ENCODE data around the gene SNIP1. TPM values are rescaled to one million over a fixed set of nuclear protein-coding genes. Genes with fewer than 3 reads are reported as not detected.
"Not testable (repeated sequence)": the region's sequence is repeated elsewhere in the genome, so short reads cannot be mapped to it uniquely, and the experiment has no call there.

Gene SNIP1
- total RNA-seq, 1 experiment from 2014 or later: 21.0 TPM

- CTCF ChIA-PET: interaction anchor here (1.6 kb wide), 1 partner anchor 23 kb away, joined by 7 read pairs; the partner anchor contains the start of gene MEAF6
- peaks cover 42% of the 10 kb centered on the region for H3K36me3 Mint-ChIP-seq (ENCODE audit: insufficient read depth, unreplicated experiment)
- no peak for DNase-seq
- H3K4me3 Mint-ChIP-seq (ENCODE audit: low read depth, unreplicated experiment): no peak overlapping the region
- no TSS peak for BruUV-seq (replicated peaks)
- H3K27me3 Mint-ChIP-seq (ENCODE audit: unreplicated experiment): no peaks in the 10 kb centered on the region
- H3K4me1 Mint-ChIP-seq (ENCODE audit: low read depth, unreplicated experiment): peaks cover 40% of the 10 kb centered on the region
- intact Hi-C loops (cut with micrococcal nuclease; ENCODE audit: unreplicated experiment): no loop called here
- TF ChIP-seq, protein P1, sequence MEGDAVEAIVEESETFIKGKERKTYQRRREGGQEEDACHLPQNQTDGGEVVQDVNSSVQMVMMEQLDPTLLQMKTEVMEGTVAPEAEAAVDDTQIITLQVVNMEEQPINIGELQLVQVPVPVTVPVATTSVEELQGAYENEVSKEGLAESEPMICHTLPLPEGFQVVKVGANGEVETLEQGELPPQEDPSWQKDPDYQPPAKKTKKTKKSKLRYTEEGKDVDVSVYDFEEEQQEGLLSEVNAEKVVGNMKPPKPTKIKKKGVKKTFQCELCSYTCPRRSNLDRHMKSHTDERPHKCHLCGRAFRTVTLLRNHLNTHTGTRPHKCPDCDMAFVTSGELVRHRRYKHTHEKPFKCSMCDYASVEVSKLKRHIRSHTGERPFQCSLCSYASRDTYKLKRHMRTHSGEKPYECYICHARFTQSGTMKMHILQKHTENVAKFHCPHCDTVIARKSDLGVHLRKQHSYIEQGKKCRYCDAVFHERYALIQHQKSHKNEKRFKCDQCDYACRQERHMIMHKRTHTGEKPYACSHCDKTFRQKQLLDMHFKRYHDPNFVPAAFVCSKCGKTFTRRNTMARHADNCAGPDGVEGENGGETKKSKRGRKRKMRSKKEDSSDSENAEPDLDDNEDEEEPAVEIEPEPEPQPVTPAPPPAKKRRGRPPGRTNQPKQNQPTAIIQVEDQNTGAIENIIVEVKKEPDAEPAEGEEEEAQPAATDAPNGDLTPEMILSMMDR (IDR thresholded peaks at IDR 0.05; ENCODE audit: unreplicated experiment): no peak
- no peak overlapping the region for H3K27ac Mint-ChIP-seq (ENCODE audit: unreplicated experiment)
- no peaks in the 10 kb centered on the region for H3K9me3 Mint-ChIP-seq (ENCODE audit: low read depth, unreplicated experiment)
Observed at GRCh38 chr1:37537378-37537777, 16.7 kb downstream of the SNIP1 start.

GRCh38 chr1:37533317-37534093 lies 20.6 kb downstream of the SNIP1 start:
- no TSS peak for BruUV-seq (replicated peaks)
- no peak for DNase-seq
- Mint-ChIP-seq H3K27ac (ENCODE audit: unreplicated experiment) (peak overlapping the region; percentile 85), H3K27me3 (ENCODE audit: unreplicated experiment) (no peaks in the 10 kb centered on the region), H3K4me1 (ENCODE audit: low read depth, unreplicated experiment) (peaks cover 40% of the 10 kb centered on the region), H3K9me3 (ENCODE audit: low read depth, unreplicated experiment) (no peaks in the 10 kb centered on the region), H3K36me3 (ENCODE audit: insufficient read depth, unreplicated experiment) (peaks cover 29% of the 10 kb centered on the region), H3K4me3 (ENCODE audit: low read depth, unreplicated experiment) (no peak overlapping the region)
- CTCF ChIA-PET: interaction anchor here (1.2 kb wide), 1 partner anchor 21 kb away, joined by 3 read pairs; the partner anchor contains the start of gene SNIP1
- intact Hi-C loops (cut with micrococcal nuclease; ENCODE audit: unreplicated experiment): no loop called here
- TF ChIP-seq, protein P1 (IDR thresholded peaks at IDR 0.05; ENCODE audit: unreplicated experiment): no peak

DNA sequence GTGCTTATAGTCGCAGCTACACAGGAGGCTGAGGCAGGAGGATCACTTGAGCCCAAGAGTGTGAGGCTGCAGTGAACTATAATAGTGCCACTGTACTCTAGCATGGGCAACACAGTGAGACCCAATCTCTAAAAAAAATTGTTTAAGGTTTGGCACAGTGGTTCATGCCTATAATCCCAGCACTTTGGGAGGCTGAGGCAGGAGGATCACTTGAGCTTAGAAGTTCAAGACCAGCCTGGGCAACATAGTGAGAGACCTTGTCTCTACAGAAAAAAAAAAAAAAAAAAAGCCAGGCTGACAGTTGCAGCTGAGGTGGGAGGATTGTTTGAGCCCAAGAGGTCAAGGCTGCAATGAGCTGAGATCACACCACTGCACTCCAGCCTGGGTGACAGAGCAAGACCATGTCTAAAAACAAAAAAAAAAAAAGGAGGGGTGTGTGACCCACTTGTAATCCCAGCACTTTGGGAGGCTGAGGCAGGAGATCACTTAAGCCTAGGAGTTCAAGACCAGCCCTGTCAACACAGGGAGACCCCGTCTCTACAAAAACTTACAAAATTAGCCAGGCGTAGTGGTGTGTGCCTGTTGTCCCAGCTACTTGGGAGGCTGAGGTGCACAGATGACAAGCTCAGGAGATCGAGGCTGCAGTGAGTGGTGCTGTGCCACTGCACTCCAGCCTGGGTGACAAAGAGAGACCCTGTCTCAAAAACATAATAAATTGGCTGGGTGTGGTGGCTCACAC lies 21.5 kb downstream of the SNIP1 start:
- H3K27ac Mint-ChIP-seq (ENCODE audit: unreplicated experiment); DNase-seq; BruUV-seq (replicated peaks); H3K4me3 Mint-ChIP-seq (ENCODE audit: low read depth, unreplicated experiment); intact Hi-C loops (cut with micrococcal nuclease; ENCODE audit: unreplicated experiment); H3K9me3 Mint-ChIP-seq (ENCODE audit: low read depth, unreplicated experiment); H3K27me3 Mint-ChIP-seq (ENCODE audit: unreplicated experiment): not testable (repeated sequence)
- peaks cover 35% of the 10 kb centered on the region for H3K4me1 Mint-ChIP-seq (ENCODE audit: low read depth, unreplicated experiment)
- H3K36me3 Mint-ChIP-seq (ENCODE audit: insufficient read depth, unreplicated experiment): peaks cover 22% of the 10 kb centered on the region
- CTCF ChIA-PET: interaction anchor here (0.6 to 0.7 kb wide), 2 partner anchors 11 to 18 kb away, joined by 3 to 7 read pairs; partner anchors contain the start of gene MEAF6

DNA sequence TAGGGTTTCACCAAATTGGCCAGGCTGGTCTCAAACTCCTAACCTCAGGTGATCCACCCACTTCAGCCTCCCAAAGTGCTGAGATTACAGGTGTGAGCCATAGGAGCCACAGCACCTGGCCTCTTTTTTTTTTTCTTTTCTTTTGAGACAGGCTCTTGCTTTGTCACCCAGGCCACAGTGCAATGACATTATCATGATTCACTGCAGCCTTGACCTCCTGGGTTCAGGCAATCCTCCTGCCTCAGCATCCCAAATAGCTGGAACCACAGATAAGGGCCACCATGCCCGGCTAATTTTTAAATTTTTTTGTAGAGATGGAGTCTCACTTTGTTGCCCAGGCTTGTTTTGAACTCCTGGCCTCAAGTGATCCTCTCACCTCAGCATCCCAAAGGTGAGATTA lies 24.2 kb downstream of the SNIP1 start:
- H3K36me3 Mint-ChIP-seq (ENCODE audit: insufficient read depth, unreplicated experiment); BruUV-seq (replicated peaks); H3K27me3 Mint-ChIP-seq (ENCODE audit: unreplicated experiment); intact Hi-C loops (cut with micrococcal nuclease; ENCODE audit: unreplicated experiment); H3K4me3 Mint-ChIP-seq (ENCODE audit: low read depth, unreplicated experiment); H3K27ac Mint-ChIP-seq (ENCODE audit: unreplicated experiment); H3K9me3 Mint-ChIP-seq (ENCODE audit: low read depth, unreplicated experiment); DNase-seq: not testable (repeated sequence)
- CTCF ChIA-PET: interaction anchor here (0.7 to 1.0 kb wide), 2 partner anchors 15 to 25 kb away, joined by 3 to 4 read pairs; partner anchors contain the start of gene MEAF6
- H3K4me1 Mint-ChIP-seq (ENCODE audit: low read depth, unreplicated experiment): peaks cover 15% of the 10 kb centered on the region

DNA sequence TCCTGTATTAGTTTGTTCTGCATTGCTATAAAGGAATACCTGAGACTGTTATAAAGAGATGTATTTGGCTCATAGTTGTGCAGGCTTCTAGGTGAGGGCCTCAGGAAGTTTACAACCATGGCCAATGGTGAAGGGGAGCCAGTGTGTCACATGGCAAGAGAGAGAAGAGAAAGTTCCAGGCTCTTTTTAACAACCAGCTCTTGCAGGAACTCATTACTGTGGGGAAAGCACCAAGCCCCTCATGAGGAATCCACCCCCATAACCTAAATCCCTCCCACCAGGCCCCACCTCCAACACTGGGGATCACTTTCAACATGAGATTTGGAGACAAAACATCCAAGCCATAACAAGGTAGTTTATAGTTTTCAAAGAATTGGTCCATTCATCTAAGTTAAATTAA lies 34.5 kb downstream of the SNIP1 start:
- intact Hi-C loops (cut with micrococcal nuclease; ENCODE audit: unreplicated experiment): no loop called here
- Mint-ChIP-seq H3K27ac (ENCODE audit: unreplicated experiment) (no peak overlapping the region), H3K4me3 (ENCODE audit: low read depth, unreplicated experiment) (no peak overlapping the region), H3K27me3 (ENCODE audit: unreplicated experiment) (no peaks in the 10 kb centered on the region), H3K9me3 (ENCODE audit: low read depth, unreplicated experiment) (no peaks in the 10 kb centered on the region), H3K4me1 (ENCODE audit: low read depth, unreplicated experiment) (peaks cover 11% of the 10 kb centered on the region), H3K36me3 (ENCODE audit: insufficient read depth, unreplicated experiment) (peaks cover 7% of the 10 kb centered on the region)
- no peak for DNase-seq
- no TSS peak for BruUV-seq (replicated peaks)
- TF ChIP-seq, protein P1 (IDR thresholded peaks at IDR 0.05; ENCODE audit: unreplicated experiment): no peak
- CTCF ChIA-PET: interaction anchor here (0.6 kb wide), 1 partner anchor 16 kb away, joined by 3 read pairs; no protein-coding TSS in a partner anchor

- intact Hi-C loops (cut with micrococcal nuclease; ENCODE audit: unreplicated experiment); DNase-seq; CTCF ChIA-PET; H3K9me3 Mint-ChIP-seq (ENCODE audit: low read depth, unreplicated experiment); H3K27ac Mint-ChIP-seq (ENCODE audit: unreplicated experiment); H3K27me3 Mint-ChIP-seq (ENCODE audit: unreplicated experiment); BruUV-seq (replicated peaks); H3K4me3 Mint-ChIP-seq (ENCODE audit: low read depth, unreplicated experiment): not testable (repeated sequence)
- Mint-ChIP-seq H3K36me3 (ENCODE audit: insufficient read depth, unreplicated experiment) (peaks cover 14% of the 10 kb centered on the region), H3K4me1 (ENCODE audit: low read depth, unreplicated experiment) (peaks cover 11% of the 10 kb centered on the region)
Observed at GRCh38 chr1:37518929-37519328, 35.2 kb downstream of the SNIP1 start.

DNA sequence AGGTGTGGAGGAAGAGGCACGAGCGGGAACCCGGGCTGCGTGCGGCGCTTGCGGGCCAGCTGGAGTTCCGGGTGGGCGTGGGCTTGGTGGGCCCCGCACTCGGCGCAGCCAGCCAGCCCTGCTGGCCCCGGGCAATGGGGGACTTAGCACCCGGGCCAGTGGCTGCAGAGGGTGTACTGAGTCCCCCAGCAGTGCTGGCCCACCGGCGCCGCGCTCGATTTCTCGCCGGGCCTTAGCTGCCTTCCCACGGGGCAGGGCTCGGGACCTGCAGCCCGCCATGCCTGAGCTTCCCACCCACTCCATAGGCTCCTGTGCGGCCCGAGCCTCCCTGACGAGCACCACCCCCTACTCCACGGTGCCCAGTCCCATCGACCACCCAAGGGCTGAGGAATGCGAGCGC lies 35.9 kb downstream of the SNIP1 start:
- CTCF ChIA-PET: interaction anchor here (0.6 kb wide), 1 partner anchor 1651 kb away, joined by 4 read pairs; no protein-coding TSS in a partner anchor

More for the DNA sequence above, 35.9 kb downstream of the SNIP1 start:
- H3K4me1 Mint-ChIP-seq (ENCODE audit: low read depth, unreplicated experiment): peaks cover 17% of the 10 kb centered on the region
- H3K36me3 Mint-ChIP-seq (ENCODE audit: insufficient read depth, unreplicated experiment): peaks cover 21% of the 10 kb centered on the region
- H3K9me3 Mint-ChIP-seq (ENCODE audit: low read depth, unreplicated experiment); H3K4me3 Mint-ChIP-seq (ENCODE audit: low read depth, unreplicated experiment); DNase-seq; H3K27me3 Mint-ChIP-seq (ENCODE audit: unreplicated experiment); BruUV-seq (replicated peaks); H3K27ac Mint-ChIP-seq (ENCODE audit: unreplicated experiment); intact Hi-C loops (cut with micrococcal nuclease; ENCODE audit: unreplicated experiment): not testable (repeated sequence)

Measured in Calu3 (cell line).